Activated naive CD4-positive, alpha-beta T cell treated with anti-CD3 and anti-CD28 coated beads for 36 hours (primary cell): ENCODE measurements around the gene MYCBP2. TPM values are rescaled to one million over a fixed set of nuclear protein-coding genes. Genes with fewer than 3 reads are reported as not detected.

Experiments used
- CTCF ChIA-PET: fragments of 350-600 bp; sonication (Branson Sonifier 250); formaldehyde crosslinking; loops from one replicate; lab custom pipeline; 2021; ENCODE audit warnings: antibody characterized with exemption; lab: Charles Lee
- DNase-seq: peaks from one replicate; pipeline ENCODE4 v3.0.0-alpha.2; 2020
- H3K27ac Mint-ChIP-seq: one replicate; pipeline ENCODE4 v1.8.0; 2021; ENCODE audit warnings: mild to moderate bottlenecking, mixed read lengths
- H3K27me3 Mint-ChIP-seq: one replicate; pipeline ENCODE4 v1.8.0; 2021; ENCODE audit warnings: low read depth, mixed read lengths
- H3K36me3 Mint-ChIP-seq: one replicate; pipeline ENCODE4 v1.8.0; 2021; ENCODE audit warnings: low read depth, mixed read lengths
- H3K4me1 Mint-ChIP-seq: one replicate; pipeline ENCODE4 v1.8.0; 2021; ENCODE audit warnings: low read depth, mixed read lengths
- H3K4me3 Mint-ChIP-seq: one replicate; pipeline ENCODE4 v1.8.0; 2021; ENCODE audit warnings: mild to moderate bottlenecking, moderate library complexity, mixed read lengths
- H3K9me3 Mint-ChIP-seq: one replicate; pipeline ENCODE4 v1.8.0; 2021; ENCODE audit warnings: mixed read lengths
- intact Hi-C: fragments of 100-400 bp; cut with micrococcal nuclease; formaldehyde crosslinking; loops from one replicate; pipeline ENCODE4 v1.15.1; 2023
- total RNA-seq, 2 experiments: library from RNA; stranded (reverse); gene quantifications; one replicate each; pipeline ENCODE4 v1.2.3, GENCODE V29; 2021

MYCBP2 gene
- total RNA-seq, 2 experiments from 2014 or later: 60.6 to 70.4 TPM

DNA sequence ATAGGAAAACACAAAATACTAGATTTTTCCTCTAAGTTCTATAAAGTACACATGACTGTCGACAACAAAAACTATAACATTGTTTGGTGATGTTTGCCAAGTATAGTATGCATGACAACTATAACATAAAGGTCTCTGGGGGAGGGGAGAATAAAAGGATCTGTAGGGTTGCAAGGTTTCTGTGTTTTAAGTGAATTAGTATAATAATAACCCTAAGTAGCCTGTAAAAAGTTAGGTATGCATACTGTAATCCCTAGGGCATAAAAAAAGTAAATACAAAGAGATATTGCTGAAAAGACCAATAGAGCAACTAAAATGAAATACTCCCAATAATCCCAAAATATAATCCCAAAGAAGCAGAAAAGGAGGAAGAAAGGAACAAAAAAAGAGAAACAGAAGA is 14.6 kb downstream of the MYCBP2 start:
- Mint-ChIP-seq H3K9me3 (no peaks in the 10 kb centered on the region), H3K27ac (no peak overlapping the region), H3K4me3 (no peak overlapping the region), H3K4me1 (peaks cover 88% of the 10 kb centered on the region), H3K36me3 (peaks cover 1% of the 10 kb centered on the region), H3K27me3 (no peaks in the 10 kb centered on the region)
- intact Hi-C loops: loop anchor here (5.0 kb wide), 1 partner anchor 80 kb away; no protein-coding TSS in a partner anchor
- no peak for DNase-seq
- CTCF ChIA-PET: interaction anchor here (0.6 to 1.0 kb wide), 2 partner anchors 13 to 303 kb away, joined by 3 to 4 read pairs; no protein-coding TSS in a partner anchor

DNA sequence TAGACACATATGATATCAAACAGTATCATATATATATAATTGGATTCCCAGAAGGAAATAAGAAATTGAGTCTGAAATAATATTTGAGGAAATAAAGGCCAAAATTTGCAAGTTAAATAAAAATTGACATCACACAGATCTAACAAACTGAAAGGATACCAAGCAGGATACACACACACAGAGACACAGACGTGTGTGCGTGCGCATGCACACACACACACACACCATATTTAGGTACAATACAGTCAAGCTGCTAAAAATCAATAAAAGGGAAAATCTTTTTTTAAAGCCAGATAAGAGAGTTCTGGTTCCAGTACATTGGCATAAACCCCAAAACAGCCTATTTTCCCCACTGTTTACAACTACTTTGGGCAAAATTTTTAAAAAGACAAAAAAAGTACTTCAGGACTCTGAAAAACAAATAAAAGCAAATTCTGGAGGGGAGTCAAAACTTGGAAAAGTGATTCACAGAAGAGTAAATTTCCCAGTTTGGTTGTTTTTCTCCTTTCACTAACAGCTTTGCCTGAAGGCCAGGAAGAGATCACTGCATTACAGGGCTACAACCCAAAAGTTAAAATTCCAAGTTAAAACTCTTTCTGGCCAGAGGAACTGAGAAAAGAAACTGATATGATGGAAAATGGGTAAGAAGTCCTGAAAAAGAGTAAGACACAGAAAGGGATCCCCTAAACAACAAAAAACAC is 16.2 kb downstream of the MYCBP2 start:
- intact Hi-C loops: loop anchor here (2.0 to 5.0 kb wide), 2 partner anchors 14 to 78 kb away; no protein-coding TSS in a partner anchor
- Mint-ChIP-seq H3K4me3 (no peak overlapping the region), H3K27ac (peak overlapping the region; percentile 21), H3K9me3 (no peaks in the 10 kb centered on the region), H3K36me3 (no peaks in the 10 kb centered on the region), H3K27me3 (no peaks in the 10 kb centered on the region), H3K4me1 (peaks cover 85% of the 10 kb centered on the region)
- no peak for DNase-seq
- CTCF ChIA-PET: interaction anchor here (1.1 kb wide), 1 partner anchor 16 kb away, joined by 3 read pairs; the partner anchor contains the start of gene MYCBP2

- H3K27ac Mint-ChIP-seq: no peak overlapping the region
- no peak for DNase-seq
- H3K4me3 Mint-ChIP-seq: no peak overlapping the region
- peaks cover 88% of the 10 kb centered on the region for H3K4me1 Mint-ChIP-seq
- no peaks in the 10 kb centered on the region for H3K9me3 Mint-ChIP-seq
- CTCF ChIA-PET: interaction anchor here (0.6 to 1.1 kb wide), 2 partner anchors 17 to 168 kb away, joined by 3 to 6 read pairs; partner anchors contain the start of gene MYCBP2
- intact Hi-C loops: loop anchor here (2.0 to 5.0 kb wide), 2 partner anchors 15 to 78 kb away; no protein-coding TSS in a partner anchor
- no peaks in the 10 kb centered on the region for H3K27me3 Mint-ChIP-seq
- H3K36me3 Mint-ChIP-seq: no peaks in the 10 kb centered on the region
Observed at GRCh38 chr13:77310161-77310560, 16.7 kb downstream of the MYCBP2 start.

DNA sequence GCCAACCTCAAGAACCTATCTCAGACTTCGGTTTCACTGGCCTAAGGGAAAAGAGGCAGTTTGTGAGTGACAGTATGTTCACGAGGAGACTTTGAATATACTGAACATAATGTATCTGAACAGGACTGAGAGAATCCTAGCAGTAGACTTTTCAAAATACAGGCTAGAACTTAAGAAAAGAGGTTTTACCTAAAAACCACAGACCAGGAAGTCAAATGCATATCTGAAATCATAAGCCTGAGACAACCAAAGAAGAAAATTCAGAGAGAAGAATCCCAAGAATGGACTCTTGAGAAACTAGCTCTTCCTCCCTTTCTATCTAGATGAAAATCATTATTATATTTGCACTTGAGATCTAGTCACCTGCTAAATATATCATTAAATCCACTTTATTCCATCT is 17.6 kb downstream of the MYCBP2 start:
- H3K27ac Mint-ChIP-seq: no peak overlapping the region
- H3K9me3 Mint-ChIP-seq: no peaks in the 10 kb centered on the region
- DNase-seq: no peak
- no peaks in the 10 kb centered on the region for H3K36me3 Mint-ChIP-seq
- peaks cover 85% of the 10 kb centered on the region for H3K4me1 Mint-ChIP-seq
- H3K27me3 Mint-ChIP-seq: no peaks in the 10 kb centered on the region
- H3K4me3 Mint-ChIP-seq: no peak overlapping the region
- CTCF ChIA-PET: interaction anchor here (0.7 kb wide), 1 partner anchor 15 kb away, joined by 3 read pairs; no protein-coding TSS in a partner anchor
- intact Hi-C loops: no loop called here

DNA sequence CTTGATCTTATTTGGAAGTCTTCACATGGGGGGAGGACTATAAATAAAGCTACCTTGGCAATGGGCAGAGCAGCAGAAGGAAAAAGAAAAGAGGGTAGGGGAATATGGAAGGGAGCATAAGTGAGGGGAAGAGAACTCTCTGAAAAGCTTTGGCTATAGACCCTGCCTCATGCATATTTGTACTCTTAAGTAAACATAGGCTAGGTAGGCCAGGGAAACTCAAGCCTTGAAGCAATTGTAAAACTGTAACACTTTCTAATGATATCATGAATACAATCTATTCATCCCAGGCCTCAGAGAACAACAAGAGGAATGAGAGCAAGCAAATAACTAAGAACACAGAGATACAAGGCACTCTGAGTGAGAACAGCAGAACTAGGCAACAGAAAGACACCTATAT is 20.4 kb downstream of the MYCBP2 start:
- peaks cover 82% of the 10 kb centered on the region for H3K4me1 Mint-ChIP-seq
- H3K27me3 Mint-ChIP-seq: no peaks in the 10 kb centered on the region
- H3K27ac Mint-ChIP-seq: no peak overlapping the region
- CTCF ChIA-PET: interaction anchor here (0.5 to 1.0 kb wide), 3 partner anchors 148 to 310 kb away, joined by 3 read pairs; no protein-coding TSS in a partner anchor
- H3K9me3 Mint-ChIP-seq: no peaks in the 10 kb centered on the region
- no peak overlapping the region for H3K4me3 Mint-ChIP-seq
- intact Hi-C loops: loop anchor here (1.0 kb wide), 1 partner anchor 8 kb away; no protein-coding TSS in a partner anchor
- DNase-seq: no peak
- peaks cover under 1% of the 10 kb centered on the region for H3K36me3 Mint-ChIP-seq

GRCh38 chr13:77305266-77305665 is 21.6 kb downstream of the MYCBP2 start:
- no peaks in the 10 kb centered on the region for H3K27me3 Mint-ChIP-seq
- H3K4me1 Mint-ChIP-seq: peaks cover 81% of the 10 kb centered on the region
- CTCF ChIA-PET: interaction anchor here (0.8 kb wide), 1 partner anchor 24 kb away, joined by 3 read pairs; no protein-coding TSS in a partner anchor
- no peaks in the 10 kb centered on the region for H3K9me3 Mint-ChIP-seq
- H3K4me3 Mint-ChIP-seq: no peak overlapping the region
- H3K27ac Mint-ChIP-seq: no peak overlapping the region
- peaks cover 2% of the 10 kb centered on the region for H3K36me3 Mint-ChIP-seq
- DNase-seq: no peak
- intact Hi-C loops: no loop called here

- Mint-ChIP-seq H3K9me3 (no peaks in the 10 kb centered on the region), H3K4me1 (peaks cover 60% of the 10 kb centered on the region), H3K4me3 (no peak overlapping the region), H3K27ac (no peak overlapping the region), H3K36me3 (peaks cover 6% of the 10 kb centered on the region), H3K27me3 (no peaks in the 10 kb centered on the region)
- no peak for DNase-seq
- intact Hi-C loops: no loop called here
- CTCF ChIA-PET: interaction anchor here (0.6 kb wide), 1 partner anchor 174 kb away, joined by 3 read pairs; no protein-coding TSS in a partner anchor
Observed at GRCh38 chr13:77300176-77301037, 26.5 kb downstream of the MYCBP2 start.

- Mint-ChIP-seq H3K27ac (no peak overlapping the region), H3K4me3 (no peak overlapping the region), H3K27me3 (no peaks in the 10 kb centered on the region), H3K36me3 (peaks cover 12% of the 10 kb centered on the region), H3K4me1 (peaks cover 54% of the 10 kb centered on the region), H3K9me3 (no peaks in the 10 kb centered on the region)
- DNase-seq: no peak
- CTCF ChIA-PET: no interaction called here
- intact Hi-C loops: no loop called here
Observed at GRCh38 chr13:77299587-77299986, 27.3 kb downstream of the MYCBP2 start.

GRCh38 chr13:77298426-77298825 is 28.5 kb downstream of the MYCBP2 start:
- H3K27me3 Mint-ChIP-seq: no peaks in the 10 kb centered on the region
- no peaks in the 10 kb centered on the region for H3K9me3 Mint-ChIP-seq
- CTCF ChIA-PET: no interaction called here
- peaks cover 16% of the 10 kb centered on the region for H3K36me3 Mint-ChIP-seq
- no peak overlapping the region for H3K27ac Mint-ChIP-seq
- intact Hi-C loops: no loop called here
- no peak overlapping the region for H3K4me3 Mint-ChIP-seq
- DNase-seq: no peak
- peaks cover 46% of the 10 kb centered on the region for H3K4me1 Mint-ChIP-seq

DNA sequence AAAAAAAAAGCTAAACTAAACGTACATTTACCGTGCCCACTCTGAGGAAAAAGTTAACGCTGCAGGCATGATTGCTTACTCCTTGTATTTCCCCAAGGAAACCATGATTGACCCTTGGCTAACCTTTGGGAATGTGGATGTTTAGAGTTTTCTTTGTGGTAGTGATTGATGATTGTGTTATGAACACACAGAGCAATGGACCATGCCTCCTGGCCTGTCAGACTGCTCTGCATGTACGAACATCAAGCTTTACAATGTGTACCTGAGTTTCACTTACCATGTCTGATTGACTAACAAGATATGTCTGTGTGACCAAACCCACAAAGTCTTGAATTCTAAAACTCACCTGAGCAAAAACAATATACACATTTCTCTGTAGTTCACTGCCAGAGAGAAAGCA is 35.1 kb downstream of the MYCBP2 start:
- Mint-ChIP-seq H3K4me3 (no peak overlapping the region), H3K9me3 (peaks cover 2% of the 10 kb centered on the region), H3K27ac (peak overlapping the region; percentile 3), H3K36me3 (peaks cover 61% of the 10 kb centered on the region), H3K27me3 (no peaks in the 10 kb centered on the region), H3K4me1 (peaks cover 38% of the 10 kb centered on the region)
- DNase-seq: no peak
- CTCF ChIA-PET: interaction anchor here (0.7 to 1.4 kb wide), 4 partner anchors 17 to 186 kb away, joined by 3 to 5 read pairs (median 4); no protein-coding TSS in a partner anchor
- intact Hi-C loops: loop anchor here (1.0 to 2.0 kb wide), 8 partner anchors 9 to 463 kb away; no protein-coding TSS in a partner anchor

GRCh38 chr13:77290342-77290741 is 36.6 kb downstream of the MYCBP2 start:
- Mint-ChIP-seq H3K27ac (no peak overlapping the region), H3K27me3 (no peaks in the 10 kb centered on the region), H3K9me3 (peaks cover 2% of the 10 kb centered on the region), H3K36me3 (peaks cover 59% of the 10 kb centered on the region), H3K4me1 (peaks cover 43% of the 10 kb centered on the region), H3K4me3 (no peak overlapping the region)
- intact Hi-C loops: loop anchor here (2.0 kb wide), 1 partner anchor 462 kb away; no protein-coding TSS in a partner anchor
- DNase-seq: no peak
- CTCF ChIA-PET: no interaction called here

DNA sequence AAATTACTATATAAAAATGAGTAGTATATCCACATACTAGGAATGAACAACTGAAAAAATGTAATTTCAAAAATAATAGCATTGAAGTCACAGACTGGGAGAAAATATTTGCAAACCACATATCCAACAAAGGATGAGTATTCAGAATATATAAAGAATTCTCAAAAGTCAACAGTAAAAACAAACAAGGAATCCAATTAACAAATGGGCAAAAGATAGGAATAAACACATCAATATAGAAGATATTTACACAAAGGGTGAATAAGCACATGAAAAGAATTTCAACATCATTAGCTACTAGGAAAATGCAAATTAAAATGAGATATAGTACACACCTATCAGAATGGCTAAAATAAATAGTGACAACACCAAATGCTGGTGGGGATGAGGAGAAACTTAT is 37.0 kb downstream of the MYCBP2 start:
- CTCF ChIA-PET: no interaction called here
- Mint-ChIP-seq H3K4me1 (peaks cover 48% of the 10 kb centered on the region), H3K27ac (no peak overlapping the region)

More for the DNA sequence above, 37.0 kb downstream of the MYCBP2 start:
- intact Hi-C loops: loop anchor here (2.0 kb wide), 1 partner anchor 461 kb away; no protein-coding TSS in a partner anchor
- peaks cover 58% of the 10 kb centered on the region for H3K36me3 Mint-ChIP-seq
- H3K27me3 Mint-ChIP-seq: no peaks in the 10 kb centered on the region
- H3K4me3 Mint-ChIP-seq: no peak overlapping the region
- DNase-seq: no peak
- peaks cover 2% of the 10 kb centered on the region for H3K9me3 Mint-ChIP-seq
